IMR-90 (cell line): ENCODE measurements around the gene PISD. TPM values are rescaled to one million over a fixed set of nuclear protein-coding genes. Genes with fewer than 3 reads are reported as not detected.
A peak's percentile ranks its signal among the peaks of the same experiment; 100 is the strongest.

Experiments used
- ATAC-seq: fragments of 200-7000 bp; cut with Tn5 transposase; 2 replicates; pipeline ENCODE4 v1.9.1; 2020; ENCODE audit warnings: low read depth, mild to moderate bottlenecking, moderate library complexity
- BruUV-seq: library from RNA; stranded (reverse); fragments of 400-500 nt; replicated peaks from 2 replicates; lab custom pipeline; 2021; lab: Mats Ljungman, UMichigan
- CTCF ChIA-PET: fragments of 300-600 bp; formaldehyde crosslinking; extraction: SDS; loops from one replicate; lab custom pipeline; 2021; ENCODE audit warnings: antibody characterized with exemption; lab: Yijun Ruan, JAX
- POLR2A ChIA-PET: fragments of 300-600 bp; sonication (Branson Sonifier 250); formaldehyde crosslinking; loops from one replicate; lab custom pipeline; 2022; ENCODE audit warnings: antibody characterized with exemption; ENCODE audit not compliant: unreplicated experiment; lab: Charles Lee
- DNase-seq: peaks from one replicate; pipeline ENCODE4 v3.0.0; 2013
- H2AFZ ChIP-seq: replicated peaks from 2 replicates; pipeline ENCODE3; 2013; ENCODE audit warnings: low read length, mild to moderate bottlenecking; ENCODE audit not compliant: poor library complexity
- H2AK5ac ChIP-seq: 2 replicates; pipeline ENCODE4 v1.6.1; 2013; ENCODE audit warnings: low read depth, low read length, inconsistent platforms
- H2AK9ac ChIP-seq: replicated peaks from 2 replicates; pipeline ENCODE3; 2013; ENCODE audit warnings: mild to moderate bottlenecking, low read depth, low read length, moderate library complexity; ENCODE audit not compliant: poor library complexity
- H2BK120ac ChIP-seq: 2 replicates; pipeline ENCODE4 v1.6.1; 2013; ENCODE audit warnings: low read depth, low read length, inconsistent platforms
- H2BK15ac ChIP-seq: 3 replicates; pipeline ENCODE4 v1.6.1; 2013; ENCODE audit warnings: low read depth, low read length, inconsistent platforms
- H2BK20ac ChIP-seq: 2 replicates; pipeline ENCODE4 v1.6.1; 2013; ENCODE audit warnings: low read depth, mild to moderate bottlenecking, inconsistent platforms, low read length, moderate library complexity
- H2BK5ac ChIP-seq: 2 replicates; pipeline ENCODE4 v1.6.1; 2013; ENCODE audit warnings: mild to moderate bottlenecking, low read depth, low read length, inconsistent platforms; ENCODE audit not compliant: poor library complexity, severe bottlenecking
- H3K14ac ChIP-seq: replicated peaks from 2 replicates; pipeline ENCODE4 v1.6.1; 2013; ENCODE audit warnings: low read depth, low read length, inconsistent platforms
- H3K18ac ChIP-seq: 2 replicates; pipeline ENCODE4 v1.6.1; 2013; ENCODE audit warnings: low read depth, low read length, control low read depth
- H3K23ac ChIP-seq: 2 replicates; pipeline ENCODE4 v1.6.1; 2013; ENCODE audit warnings: low read depth, low read length, inconsistent platforms
- H3K27ac ChIP-seq: 2 replicates; pipeline ENCODE4 v1.5.1; 2013; ENCODE audit warnings: mild to moderate bottlenecking, control low read depth, low read length; ENCODE audit not compliant: insufficient read depth
- H3K27me3 ChIP-seq: 2 replicates; pipeline ENCODE4 v1.6.1; 2013; ENCODE audit warnings: low read length; ENCODE audit not compliant: control insufficient read depth, insufficient read depth
- H3K36me3 ChIP-seq: 2 replicates; pipeline ENCODE4 v1.6.1; 2013; ENCODE audit warnings: low read length, mixed read lengths; ENCODE audit not compliant: control insufficient read depth, insufficient read depth
- H3K4ac ChIP-seq: 2 replicates; pipeline ENCODE4 v1.6.1; 2013; ENCODE audit warnings: low read depth, low read length, inconsistent platforms
- H3K4me1 ChIP-seq: 2 replicates; pipeline ENCODE4 v1.6.1; 2013; ENCODE audit warnings: low read length, mixed read lengths; ENCODE audit not compliant: control insufficient read depth, insufficient read depth
- H3K4me2 ChIP-seq: 2 replicates; pipeline ENCODE4 v1.6.1; 2013; ENCODE audit warnings: low read depth, mild to moderate bottlenecking, control low read depth, low read length, moderate library complexity
- H3K4me3 ChIP-seq: 2 replicates; pipeline ENCODE4 v1.5.1; 2013; ENCODE audit warnings: low read depth, mild to moderate bottlenecking, control low read depth, low read length, moderate library complexity; ENCODE audit not compliant: insufficient read depth
- H3K56ac ChIP-seq: 2 replicates; pipeline ENCODE4 v1.6.1; 2013; ENCODE audit warnings: low read length, inconsistent platforms; ENCODE audit not compliant: insufficient read depth; ENCODE audit errors: extremely low read depth
- H3K79me1 ChIP-seq, 2 experiments: 2 replicates each; pipeline ENCODE4 v1.6.1; 2013; ENCODE audit warnings: low read length in 2 of 2, inconsistent platforms in 1 of 2, low read depth in 1 of 2
- H3K9ac ChIP-seq: 2 replicates; pipeline ENCODE4 v1.6.1; 2013; ENCODE audit warnings: low read depth, low read length, control low read depth
- H3K9me1 ChIP-seq: 2 replicates; pipeline ENCODE4 v1.6.1; 2013; ENCODE audit warnings: low read length, inconsistent platforms; ENCODE audit not compliant: insufficient read depth
- H3K9me3 ChIP-seq: 2 replicates; pipeline ENCODE4 v1.6.1; 2013; ENCODE audit warnings: low read length; ENCODE audit not compliant: control insufficient read depth, insufficient read depth
- H4K20me1 ChIP-seq: 2 replicates; pipeline ENCODE4 v1.6.1; 2013; ENCODE audit warnings: low read length, inconsistent platforms; ENCODE audit not compliant: insufficient read depth
- H4K5ac ChIP-seq: 2 replicates; pipeline ENCODE4 v1.6.1; 2013; ENCODE audit warnings: mild to moderate bottlenecking, low read depth, low read length, control low read depth
- H4K8ac ChIP-seq, 2 experiments: 2 replicates each; pipeline ENCODE4 v1.6.1; 2013; ENCODE audit warnings: low read depth in 2 of 2, low read length in 2 of 2, control low read depth in 1 of 2, inconsistent platforms in 1 of 2
- H4K91ac ChIP-seq: 2 replicates; pipeline ENCODE4 v1.6.1; 2013; ENCODE audit warnings: low read depth, low read length, inconsistent platforms; ENCODE audit not compliant: insufficient read depth
- CHD1 ChIP-seq: IDR thresholded peaks from 2 replicates; pipeline ENCODE4 v1.6.1; 2012; ENCODE audit warnings: low read depth, low read length, improper control_type of control experiment
- FOS ChIP-seq: fragments of 150-350 bp; IDR thresholded peaks from 2 replicates; pipeline ENCODE4 v1.6.1; 2016; ENCODE audit warnings: low read depth, low read length
- MAZ ChIP-seq: IDR thresholded peaks from 2 replicates; pipeline ENCODE4 v1.6.1; 2012; ENCODE audit warnings: low read depth, mild to moderate bottlenecking, low read length, improper control_type of control experiment, moderate library complexity, borderline replicate concordance
- NFE2L2 ChIP-seq: fragments of 150-350 bp; IDR thresholded peaks from 2 replicates; pipeline ENCODE4 v1.6.1; 2016; ENCODE audit warnings: low read depth, mild to moderate bottlenecking, low read length
- POLR2A ChIP-seq: IDR thresholded peaks from 2 replicates; pipeline ENCODE4 v1.6.1; 2012; ENCODE audit warnings: mild to moderate bottlenecking, low read depth, low read length
- RAD21 ChIP-seq: IDR thresholded peaks from 2 replicates; pipeline ENCODE4 v1.6.1; 2012; ENCODE audit warnings: low read length, improper control_type of control experiment
- RCOR1 ChIP-seq: IDR thresholded peaks from 2 replicates; pipeline ENCODE4 v1.6.1; 2012; ENCODE audit warnings: mild to moderate bottlenecking, low read length, improper control_type of control experiment; ENCODE audit not compliant: insufficient replicate concordance
- SMC3 ChIP-seq: fragments of 150-350 bp; IDR thresholded peaks from 2 replicates; pipeline ENCODE4 v1.6.1; 2016; ENCODE audit warnings: low read depth, mild to moderate bottlenecking, antibody characterized with exemption, low read length, moderate library complexity
- WGBS, 2 experiments: methylation state at CpG; one replicate each; pipeline versions ENCODE4 v1.1.5 to v1.1.7; 2013; ENCODE audit warnings: missing lambda C conversion rate in 2 of 2; ENCODE audit not compliant: insufficient read length in 1 of 2; ENCODE audit errors: extremely low coverage in 2 of 2; 5-methylcytosine and 5-hydroxymethylcytosine counted together
- dilution Hi-C: fragments of 300-500 bp; cut with HindIII; formaldehyde crosslinking; loops from one replicate; pipeline ENCODE4 v1.14.3; 2018; ENCODE audit warnings: low sequenced_read_pairs; ENCODE audit not compliant: unreplicated experiment
- in situ Hi-C: fragments of 300-500 bp; cut with MboI; formaldehyde crosslinking; loops from 3 replicates; pipeline ENCODE4 v1.14.3; 2019; ENCODE audit warnings: low sequenced_read_pairs, inconsistent platforms, mixed read lengths
- intact Hi-C: fragments of 100-400 bp; cut with micrococcal nuclease; formaldehyde crosslinking; loops from 2 replicates; pipeline ENCODE4 v1.10.0; 2022
- polyA plus RNA-seq, 3 experiments: library from polyadenylated mRNA; depleted of rRNA; stranded (reverse); fragments of >200 nt; gene quantifications; 2 replicates each; pipeline ENCODE4 v1.2.3, GENCODE V29; 2012; ENCODE audit warnings: low replicate concordance in 1 of 3
- total RNA-seq: library from RNA; depleted of rRNA; stranded (reverse); fragments of >200 nt; gene quantifications from 2 replicates; pipeline ENCODE4 v1.2.3, GENCODE V29; 2012
- TF ChIP-seq, protein P1 (sequence below): fragments of 150-350 bp; IDR thresholded peaks from 2 replicates; pipeline ENCODE4 v1.6.1; 2016; ENCODE audit warnings: low read depth, mild to moderate bottlenecking, low read length, moderate library complexity, borderline replicate concordance
- TF ChIP-seq, protein P2 (sequence below): fragments of 150-350 bp; IDR thresholded peaks from 2 replicates; pipeline ENCODE4 v1.6.1; 2017; ENCODE audit warnings: mild to moderate bottlenecking, antibody characterized with exemption, low read length, low read depth
- TF ChIP-seq, protein P3 (sequence below): conservative IDR thresholded peaks from 2 replicates; pipeline ENCODE4 v1.5.1; 2012; ENCODE audit warnings: mild to moderate bottlenecking, low read depth, low read length, improper control_type of control experiment

The PISD gene
- total and polyA plus RNA-seq, 2 of the 4 experiments (the other 2 are of a cell fraction): 34.1 to 48.8 TPM

DNA sequence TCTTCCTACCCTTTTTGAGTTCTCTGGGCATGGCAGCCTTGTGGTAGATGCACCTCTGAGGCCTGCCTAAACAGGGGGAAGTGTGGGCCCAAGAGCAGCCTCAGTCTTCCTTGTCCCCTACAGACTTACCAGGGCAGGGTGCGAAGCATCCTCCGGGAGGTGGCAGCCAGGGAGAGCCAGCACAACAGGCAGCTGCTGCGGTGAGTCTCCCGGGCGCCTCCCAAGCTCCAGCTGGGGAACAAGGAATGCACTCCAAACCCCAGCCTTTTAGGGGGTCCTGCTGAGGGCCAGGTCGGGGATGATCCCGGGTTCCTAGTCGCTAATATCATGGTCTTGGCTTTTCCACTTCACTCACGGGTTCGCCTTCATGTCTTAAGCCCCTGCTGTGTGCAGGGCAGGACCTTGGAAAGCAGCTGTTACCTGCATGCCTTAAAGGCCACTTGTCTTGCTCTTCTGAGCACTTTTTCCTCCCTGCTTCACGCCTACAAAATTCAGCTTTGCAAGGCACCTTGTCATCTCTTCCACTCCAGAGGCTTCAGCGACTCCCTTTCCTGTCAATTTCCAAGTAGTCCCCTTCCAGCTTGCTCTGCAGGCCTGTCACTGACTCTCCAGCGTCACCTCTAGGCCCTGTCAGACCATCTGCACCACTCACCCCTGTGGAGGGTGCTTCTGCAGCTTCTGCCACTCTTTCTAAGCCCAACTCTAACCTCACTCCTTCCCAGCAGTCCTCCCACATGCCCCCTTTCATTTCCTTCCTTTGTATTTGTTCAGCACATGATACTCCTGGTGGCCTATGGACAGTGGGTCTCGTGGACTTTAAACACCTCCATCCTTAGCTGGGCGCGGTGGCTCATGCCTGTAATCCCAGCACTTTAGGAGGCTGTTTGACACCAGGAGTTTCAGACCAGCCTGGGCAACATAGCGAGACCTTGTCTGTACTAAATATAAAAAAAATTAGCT, 57.0 kb downstream of the PISD start (continued):
- TF ChIP-seq, protein P1, sequence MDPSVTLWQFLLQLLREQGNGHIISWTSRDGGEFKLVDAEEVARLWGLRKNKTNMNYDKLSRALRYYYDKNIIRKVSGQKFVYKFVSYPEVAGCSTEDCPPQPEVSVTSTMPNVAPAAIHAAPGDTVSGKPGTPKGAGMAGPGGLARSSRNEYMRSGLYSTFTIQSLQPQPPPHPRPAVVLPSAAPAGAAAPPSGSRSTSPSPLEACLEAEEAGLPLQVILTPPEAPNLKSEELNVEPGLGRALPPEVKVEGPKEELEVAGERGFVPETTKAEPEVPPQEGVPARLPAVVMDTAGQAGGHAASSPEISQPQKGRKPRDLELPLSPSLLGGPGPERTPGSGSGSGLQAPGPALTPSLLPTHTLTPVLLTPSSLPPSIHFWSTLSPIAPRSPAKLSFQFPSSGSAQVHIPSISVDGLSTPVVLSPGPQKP: no peak

DNA sequence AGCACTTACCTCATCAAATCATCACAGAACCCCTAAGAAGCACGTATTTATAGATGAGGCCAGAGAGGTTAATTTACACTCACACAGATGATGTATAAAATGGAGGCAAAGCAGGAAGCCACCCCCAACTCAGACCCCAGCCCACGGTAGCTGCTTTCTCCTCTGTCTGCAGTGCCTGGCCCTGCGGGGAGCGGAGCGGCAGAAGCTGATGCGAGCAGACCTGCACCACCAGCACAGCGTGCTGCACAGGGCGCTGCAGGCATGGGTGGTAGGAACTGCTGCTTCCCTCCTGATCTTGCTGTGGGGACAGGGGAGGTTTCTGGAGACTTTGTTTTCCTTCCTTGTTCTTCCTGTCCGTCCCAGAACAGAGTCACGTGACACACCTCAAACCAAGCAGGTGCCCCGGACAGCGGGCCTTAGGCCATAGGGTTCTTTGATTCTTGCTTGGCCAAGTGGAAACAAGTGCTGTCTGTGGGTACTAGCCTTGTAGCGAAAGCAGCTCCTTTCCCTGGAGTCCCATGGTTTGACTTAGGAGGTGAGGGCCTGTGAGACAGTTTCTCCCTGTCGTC, 57.8 kb downstream of the PISD start:
- no peak overlapping the region for H4K8ac ChIP-seq
- H3K4ac ChIP-seq: peak overlapping the region; percentile 25; the same call in 1 of the 2 replicates
- H2BK5ac ChIP-seq: no peak overlapping the region
- in situ Hi-C loops (no loop called here), intact Hi-C loops (no loop called here), dilution Hi-C loops (no loop called here)
- BruUV-seq: no TSS peak
- no peak overlapping the region for H2AK9ac ChIP-seq
- no peak overlapping the region for H3K4me2 ChIP-seq
- H2BK120ac ChIP-seq: no peak overlapping the region
- H2BK15ac ChIP-seq: 0 out of 3 replicates have a peak overlapping the region, but pooled peaks have one; percentile 74
- H3K4me3 ChIP-seq: no peak overlapping the region
- no peak overlapping the region for H3K18ac ChIP-seq
- ATAC-seq: no peak
- H3K27ac ChIP-seq: no peak overlapping the region
- WGBS, 2 experiments: no CpG with 5 or more reads among the region's 14 CpGs
- H3K9ac ChIP-seq: no peak overlapping the region
- H3K9me1 ChIP-seq: peaks cover 31% of the 10 kb centered on the region
- H4K5ac ChIP-seq: no peak overlapping the region
- no peak for DNase-seq
- H2AK5ac ChIP-seq: peak overlapping the region; percentile 47; the same call in 1 of the 2 replicates
- H3K23ac ChIP-seq: no peak overlapping the region
- no peaks in the 10 kb centered on the region for H4K20me1 ChIP-seq
- CTCF ChIA-PET: no interaction called here
- H3K79me1 ChIP-seq: 0 out of 4 replicates have a peak, but pooled peaks cover 0 to 6% of the 10 kb centered on the region in 2 experiments
- H3K14ac ChIP-seq: no peak overlapping the region
- peaks cover 8% of the 10 kb centered on the region for H3K4me1 ChIP-seq
- no peak overlapping the region for H2BK20ac ChIP-seq
- POLR2A ChIA-PET: no interaction called here
- no peak overlapping the region; the same call in 1 of the 2 replicates for H4K91ac ChIP-seq
- H3K9me3 ChIP-seq: no peaks in the 10 kb centered on the region
- no peaks in the 10 kb centered on the region for H3K27me3 ChIP-seq
- peaks cover 2% of the 10 kb centered on the region; the same call in 1 of the 2 replicates for H3K36me3 ChIP-seq
- H3K56ac ChIP-seq: no peak overlapping the region
- H2AFZ ChIP-seq: no peak overlapping the region
- TF ChIP-seq POLR2A (no peak), CHD1 (no peak), RCOR1 (no peak), SMC3 (no peak), NFE2L2 (no peak), RAD21 (no peak), MAZ (no peak), FOS (no peak)
- TF ChIP-seq, protein P2, sequence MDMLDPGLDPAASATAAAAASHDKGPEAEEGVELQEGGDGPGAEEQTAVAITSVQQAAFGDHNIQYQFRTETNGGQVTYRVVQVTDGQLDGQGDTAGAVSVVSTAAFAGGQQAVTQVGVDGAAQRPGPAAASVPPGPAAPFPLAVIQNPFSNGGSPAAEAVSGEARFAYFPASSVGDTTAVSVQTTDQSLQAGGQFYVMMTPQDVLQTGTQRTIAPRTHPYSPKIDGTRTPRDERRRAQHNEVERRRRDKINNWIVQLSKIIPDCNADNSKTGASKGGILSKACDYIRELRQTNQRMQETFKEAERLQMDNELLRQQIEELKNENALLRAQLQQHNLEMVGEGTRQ: no peak
- TF ChIP-seq, protein P3, sequence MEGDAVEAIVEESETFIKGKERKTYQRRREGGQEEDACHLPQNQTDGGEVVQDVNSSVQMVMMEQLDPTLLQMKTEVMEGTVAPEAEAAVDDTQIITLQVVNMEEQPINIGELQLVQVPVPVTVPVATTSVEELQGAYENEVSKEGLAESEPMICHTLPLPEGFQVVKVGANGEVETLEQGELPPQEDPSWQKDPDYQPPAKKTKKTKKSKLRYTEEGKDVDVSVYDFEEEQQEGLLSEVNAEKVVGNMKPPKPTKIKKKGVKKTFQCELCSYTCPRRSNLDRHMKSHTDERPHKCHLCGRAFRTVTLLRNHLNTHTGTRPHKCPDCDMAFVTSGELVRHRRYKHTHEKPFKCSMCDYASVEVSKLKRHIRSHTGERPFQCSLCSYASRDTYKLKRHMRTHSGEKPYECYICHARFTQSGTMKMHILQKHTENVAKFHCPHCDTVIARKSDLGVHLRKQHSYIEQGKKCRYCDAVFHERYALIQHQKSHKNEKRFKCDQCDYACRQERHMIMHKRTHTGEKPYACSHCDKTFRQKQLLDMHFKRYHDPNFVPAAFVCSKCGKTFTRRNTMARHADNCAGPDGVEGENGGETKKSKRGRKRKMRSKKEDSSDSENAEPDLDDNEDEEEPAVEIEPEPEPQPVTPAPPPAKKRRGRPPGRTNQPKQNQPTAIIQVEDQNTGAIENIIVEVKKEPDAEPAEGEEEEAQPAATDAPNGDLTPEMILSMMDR: no peak
